NAMALWA (cell line): ENCODE measurements around the gene ADGRV1.
"Not testable (repeated sequence)": the region's sequence is repeated elsewhere in the genome, so short reads cannot be mapped to it uniquely, and the experiment has no call there.

Experiments
- DNase-seq: peaks from one replicate; pipeline ENCODE4 v3.0.0-alpha.2; 2015; ENCODE audit warnings: low spot score

The ADGRV1 gene

DNA sequence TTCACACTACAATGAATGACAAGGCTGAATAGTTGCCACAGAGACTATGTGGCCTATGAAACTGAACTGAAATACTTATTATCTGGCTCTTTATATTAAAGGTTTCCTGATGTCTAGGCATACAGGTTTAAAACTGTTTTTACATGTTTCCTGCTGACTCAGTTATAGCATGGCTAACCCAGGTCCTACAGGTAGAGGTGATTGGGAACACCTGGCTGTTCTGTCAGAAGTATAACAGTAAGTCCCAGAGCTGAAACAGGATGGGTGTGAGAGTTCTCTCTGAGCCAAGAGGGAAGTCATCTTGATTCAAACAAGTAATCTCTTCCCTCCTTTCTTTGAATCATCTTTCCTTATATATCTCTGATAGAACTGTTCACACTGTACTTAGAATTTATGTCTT, 4.9 kb upstream of the ADGRV1 start:
- DNase-seq = no peak

DNA sequence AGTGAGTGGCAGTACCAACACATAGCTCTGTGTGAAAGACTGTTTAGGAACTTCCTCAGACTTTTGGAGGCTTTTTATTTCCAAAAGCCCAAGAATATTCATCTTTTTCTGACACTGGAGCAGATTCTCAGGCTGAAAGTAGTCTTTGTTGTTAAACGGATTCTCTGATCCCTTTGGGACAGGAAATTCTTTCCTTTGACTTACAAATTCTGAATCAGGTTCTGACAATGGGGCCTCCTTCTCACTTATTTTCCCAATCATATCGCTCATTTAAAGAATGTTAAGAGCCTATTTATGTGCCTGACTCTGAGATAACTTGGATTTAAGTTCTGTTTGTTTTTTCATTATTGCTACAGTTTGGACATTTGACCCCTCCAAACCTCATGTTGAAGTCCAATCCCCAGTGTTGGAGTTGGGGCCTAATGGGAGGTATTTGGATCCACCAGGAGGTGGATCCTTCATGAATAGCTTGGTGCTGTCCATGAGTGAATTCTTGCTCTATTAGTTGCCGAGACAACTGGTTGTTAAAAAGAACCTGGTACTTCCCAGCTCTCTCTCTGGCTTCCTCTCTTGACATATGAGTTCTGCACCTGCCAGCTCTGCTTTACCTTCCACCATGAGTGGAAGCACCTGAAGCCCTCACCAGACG, 4.1 kb upstream of the ADGRV1 start:
- DNase-seq = no peak

DNA sequence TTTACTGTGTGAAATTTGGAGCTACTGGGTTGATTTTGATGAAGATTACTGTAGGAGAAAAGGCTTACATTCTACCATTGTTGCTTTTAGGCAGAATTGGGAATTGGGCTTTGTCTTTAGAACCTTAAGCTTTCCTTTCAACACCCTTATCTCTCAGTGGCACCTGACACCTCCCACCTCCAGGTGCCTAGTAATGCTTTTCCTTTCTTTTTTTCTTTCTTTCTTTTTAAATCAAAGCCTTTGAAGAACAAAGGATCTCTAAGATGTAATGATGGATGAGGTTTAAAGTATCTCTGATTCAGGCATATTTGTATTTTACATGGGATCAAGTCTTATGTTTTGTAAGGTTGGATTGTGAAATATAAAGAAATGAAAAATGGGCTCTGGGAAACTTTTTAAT, 2.9 kb upstream of the ADGRV1 start:
- DNase-seq = no peak

DNA sequence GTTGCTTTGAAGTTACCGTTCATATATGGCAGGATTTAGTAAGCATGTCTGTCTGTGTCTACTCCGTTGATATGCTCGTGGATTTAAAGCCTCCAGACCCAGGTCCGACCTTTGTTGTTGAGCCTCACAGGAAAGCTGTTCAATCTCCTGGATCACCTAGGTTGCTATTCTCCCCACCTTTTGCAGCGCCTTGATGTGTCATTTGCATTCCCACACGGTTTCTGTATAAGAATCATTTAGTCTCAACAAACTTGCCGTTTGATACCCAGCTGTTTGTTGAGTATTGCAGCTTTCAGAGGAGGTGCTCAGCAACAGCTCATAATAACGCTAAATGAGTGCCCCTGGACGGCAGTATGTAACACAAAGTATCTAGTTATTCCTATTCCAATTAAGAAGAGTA, 1.2 kb upstream of the ADGRV1 start:
- no peak for DNase-seq

DNA sequence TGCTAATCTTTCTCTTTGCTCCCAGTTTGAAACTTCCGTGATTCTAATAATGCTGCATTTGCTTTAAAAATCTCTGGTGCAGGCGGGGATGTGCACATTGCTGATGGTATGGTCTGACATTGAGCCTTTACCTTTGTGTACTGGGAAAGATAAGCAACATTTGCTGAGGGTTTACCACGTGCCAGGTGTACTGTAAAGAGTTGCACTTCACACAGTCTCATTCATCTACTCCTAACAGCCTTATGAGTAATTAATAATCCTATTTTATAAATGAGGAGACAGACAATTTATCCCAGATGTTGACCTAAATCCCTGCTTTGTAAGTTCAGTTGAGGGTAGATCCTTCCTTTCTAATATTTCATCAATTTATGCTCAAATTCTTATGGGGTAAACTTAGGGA, 726 bp upstream of the ADGRV1 start:
- DNase-seq = no peak

DNA sequence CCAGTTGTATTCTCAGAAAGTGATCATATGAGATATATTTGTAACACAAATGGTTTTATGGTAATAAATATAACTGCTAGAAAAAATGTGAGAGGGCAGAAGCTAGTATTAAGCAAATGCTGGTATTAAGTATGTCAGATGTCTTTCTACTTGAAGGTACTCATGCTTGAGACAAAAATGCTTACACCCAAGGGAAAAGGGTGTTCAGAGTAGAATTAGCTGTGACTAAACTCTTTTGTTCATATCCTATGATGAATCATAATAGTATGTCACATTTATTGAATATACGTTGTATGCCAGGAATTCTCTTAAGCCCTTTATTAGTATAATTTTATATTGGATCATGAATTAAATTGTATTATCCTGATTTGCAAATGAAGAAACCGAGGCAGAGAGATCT, 2.2 kb downstream of the ADGRV1 start:
- DNase-seq = no peak

DNA sequence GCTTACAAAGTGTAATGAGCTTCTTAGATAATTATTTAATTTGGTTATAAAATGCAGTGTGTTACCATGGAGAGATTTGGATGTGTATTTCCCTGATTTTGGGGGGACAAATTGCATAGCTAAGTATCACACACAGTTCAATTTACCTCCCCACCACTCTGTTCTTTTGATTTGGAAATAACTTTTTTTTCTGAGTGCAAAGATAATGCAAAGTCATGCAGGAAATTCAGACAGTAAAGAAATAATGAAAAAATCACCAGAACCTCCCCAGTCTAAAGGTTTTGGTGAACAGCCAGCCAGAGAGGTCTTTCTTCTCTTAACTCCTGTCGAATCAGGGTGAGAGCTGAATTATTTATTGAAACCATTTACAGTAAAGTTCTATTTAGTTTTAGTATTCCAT, 3.2 kb downstream of the ADGRV1 start:
- no peak for DNase-seq

DNA sequence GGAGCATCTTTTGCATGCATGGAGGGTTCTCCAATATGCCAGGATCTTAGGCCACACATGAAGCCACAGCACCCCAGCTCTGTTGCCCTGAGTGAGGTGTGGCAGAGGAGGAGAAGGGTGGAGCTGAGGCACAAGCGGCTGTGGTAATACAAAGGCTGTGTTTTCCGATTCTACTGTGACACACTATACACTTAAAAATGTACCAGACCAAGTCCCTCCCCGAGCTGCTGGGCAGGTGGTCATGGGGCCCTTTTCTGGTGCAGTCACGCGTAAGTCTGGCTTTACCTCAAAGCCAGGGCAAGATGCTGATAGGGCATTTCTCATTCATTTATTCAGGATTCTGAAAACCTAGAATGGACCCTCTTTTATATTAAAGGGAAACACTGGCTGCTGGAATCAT, 3.7 kb downstream of the ADGRV1 start:
- DNase-seq = no peak

DNA sequence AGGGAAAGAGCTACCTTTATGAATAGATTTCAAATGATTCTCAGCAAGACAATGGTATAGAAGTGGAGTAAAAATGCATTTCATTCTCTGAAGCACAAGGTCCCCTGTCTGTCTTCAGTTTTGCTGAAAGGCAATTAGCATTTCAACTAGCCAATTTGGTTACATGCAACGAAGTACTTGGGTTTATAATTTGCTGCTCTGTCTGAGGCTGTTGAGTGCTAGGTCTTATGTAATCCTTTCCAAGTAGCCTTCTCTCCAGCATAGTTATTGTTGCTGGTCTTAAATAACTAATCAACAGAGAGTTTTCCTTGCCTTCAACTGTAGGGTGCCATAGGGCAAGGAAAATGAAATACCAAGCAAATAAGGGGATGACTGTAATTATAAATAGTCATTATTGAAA, 4.5 kb downstream of the ADGRV1 start:
- DNase-seq = no peak

DNA sequence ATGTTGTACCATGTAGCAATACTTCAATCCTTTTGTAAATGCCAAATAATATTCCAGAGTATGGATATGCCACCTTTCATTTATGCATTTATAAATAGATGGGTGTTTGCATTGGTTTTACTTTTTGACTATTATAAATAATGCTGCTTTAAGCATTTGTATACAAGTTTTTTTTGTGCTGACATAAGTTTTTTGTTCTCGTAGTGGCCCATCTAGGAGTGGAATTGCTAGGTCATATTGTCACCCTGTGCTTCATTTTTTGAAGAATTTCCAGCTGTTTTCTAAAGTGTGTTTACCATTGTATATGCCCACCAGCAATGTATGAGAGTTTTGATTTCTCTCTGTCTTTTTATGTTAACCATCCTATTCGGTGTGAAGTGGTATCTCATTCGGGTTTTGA, 6.9 kb downstream of the ADGRV1 start:
- DNase-seq = no peak

DNA sequence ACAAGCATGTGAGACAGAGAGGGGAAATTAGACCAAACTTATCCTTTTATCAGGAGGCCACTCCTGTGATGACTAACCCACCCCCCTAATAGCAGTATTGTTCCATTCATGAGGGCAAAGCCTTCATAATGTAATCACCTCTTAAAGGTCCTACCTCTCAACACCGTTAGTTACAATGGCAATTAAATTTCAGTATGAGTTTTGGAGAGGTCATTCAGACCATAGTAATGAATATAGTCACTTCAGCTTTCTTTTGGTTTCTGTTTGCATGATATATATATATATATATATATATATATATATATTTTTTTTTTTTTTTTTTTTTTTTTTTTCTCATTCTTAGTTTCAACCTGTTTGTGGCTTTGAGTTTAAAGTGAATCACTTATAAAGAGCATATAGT, 10.5 kb downstream of the ADGRV1 start:
- no peak for DNase-seq

DNA sequence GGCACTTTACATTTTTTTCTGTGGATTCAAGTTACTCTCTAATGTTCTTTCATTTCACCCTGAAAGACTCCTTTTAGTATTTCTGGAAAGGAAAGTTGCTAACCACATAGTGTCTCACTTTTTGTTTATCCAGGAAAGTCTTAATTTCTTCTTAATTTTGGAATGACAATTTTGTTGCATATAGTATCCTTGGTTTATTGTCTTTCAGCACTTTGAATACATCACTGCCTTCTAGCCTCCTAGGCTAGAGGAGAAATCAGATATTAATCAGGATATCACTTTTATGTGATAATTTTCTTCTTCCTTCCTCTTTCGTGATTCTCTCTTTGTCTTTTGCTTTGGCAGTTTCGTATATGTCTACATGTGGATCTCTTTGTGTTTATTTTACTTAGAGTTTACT, 11.4 kb downstream of the ADGRV1 start:
- no peak for DNase-seq

DNA sequence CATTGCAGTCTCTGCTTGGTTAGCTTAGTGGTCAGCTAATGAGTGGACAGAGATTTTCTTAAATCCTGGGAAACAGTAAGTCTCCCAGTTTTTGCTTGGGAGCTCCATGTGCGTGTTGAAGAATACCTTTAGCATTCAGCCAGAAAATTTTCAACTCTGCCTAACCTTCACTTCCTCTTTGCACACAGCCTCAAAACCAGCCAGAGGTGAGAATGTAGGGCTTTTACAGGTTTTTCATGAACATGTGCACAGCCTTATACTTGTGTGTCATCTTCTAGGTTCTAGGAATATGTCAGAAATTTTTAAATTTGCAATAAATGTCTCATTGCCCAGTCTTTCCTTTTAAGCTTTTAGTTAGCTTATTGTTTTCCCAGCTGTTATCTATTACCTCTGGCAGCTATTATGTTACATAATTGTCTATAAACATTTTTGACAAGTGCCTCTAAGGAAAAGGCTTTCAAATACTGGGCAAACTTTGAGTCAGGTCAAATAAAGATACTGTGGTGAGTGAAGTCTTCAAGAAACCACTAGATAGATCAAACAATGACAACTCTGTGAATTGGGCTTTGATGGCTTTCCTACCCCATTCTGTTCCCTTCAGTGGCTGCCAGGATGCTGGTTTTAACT, 12.7 kb downstream of the ADGRV1 start:
- DNase-seq = no peak

DNA sequence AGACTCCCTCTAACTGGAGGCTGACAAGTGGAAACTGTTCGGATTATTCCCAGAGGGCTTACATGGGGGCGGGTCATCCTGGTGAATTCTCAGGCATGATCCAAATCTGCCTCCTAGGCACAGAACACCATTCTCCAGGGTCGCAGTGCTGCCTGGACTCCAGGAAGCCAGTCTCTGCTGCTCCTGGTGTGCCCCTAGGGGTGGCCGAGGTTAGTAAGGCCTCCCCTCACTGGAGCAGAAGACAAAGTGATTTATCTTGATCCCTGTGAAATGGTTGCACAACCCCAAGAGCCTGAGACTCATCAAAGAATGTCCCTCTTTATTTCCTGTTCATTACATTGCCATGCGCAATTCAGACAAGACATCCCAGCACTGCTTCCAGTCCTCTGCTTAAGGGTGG, 17.1 kb downstream of the ADGRV1 start:
- DNase-seq = no peak

DNA sequence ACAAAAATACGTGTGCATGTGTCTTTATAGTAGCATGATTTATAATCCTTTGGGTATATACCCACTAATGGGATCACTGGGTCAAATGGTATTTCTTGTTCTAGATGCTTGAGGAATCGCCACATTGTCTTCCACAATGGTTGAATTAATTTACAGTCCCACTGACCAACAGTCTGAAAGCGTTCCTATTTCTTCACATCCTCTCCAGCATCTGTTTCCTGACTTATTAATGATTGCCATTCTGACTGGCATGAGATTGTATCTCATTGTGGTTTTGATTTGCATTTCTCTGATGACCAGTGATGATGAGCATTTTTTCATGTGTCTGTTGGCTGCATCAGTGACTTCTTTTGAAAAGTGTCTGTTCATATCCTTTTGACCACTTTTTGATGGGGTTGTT, 18.0 kb downstream of the ADGRV1 start:
- not testable (repeated sequence) for DNase-seq

DNA sequence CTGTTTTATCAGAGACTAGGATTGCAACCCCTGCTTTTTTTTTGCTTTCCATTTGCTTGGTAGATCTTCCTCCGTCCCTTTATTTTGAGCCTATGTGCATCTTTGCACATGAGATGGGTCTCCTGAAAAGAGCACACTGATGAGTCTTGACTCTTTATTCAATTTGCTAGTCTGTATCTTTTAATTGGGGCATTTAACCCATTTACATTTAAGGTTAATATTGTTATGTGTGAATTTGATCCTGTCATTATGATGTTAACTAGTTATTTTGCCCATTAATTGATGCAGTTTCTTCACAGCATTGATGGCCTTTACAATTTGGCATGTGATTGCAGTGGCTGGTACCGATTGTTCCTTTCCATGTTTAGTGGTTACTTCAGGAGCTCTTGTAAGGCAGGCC, 21.3 kb downstream of the ADGRV1 start:
- not testable (repeated sequence) for DNase-seq

DNA sequence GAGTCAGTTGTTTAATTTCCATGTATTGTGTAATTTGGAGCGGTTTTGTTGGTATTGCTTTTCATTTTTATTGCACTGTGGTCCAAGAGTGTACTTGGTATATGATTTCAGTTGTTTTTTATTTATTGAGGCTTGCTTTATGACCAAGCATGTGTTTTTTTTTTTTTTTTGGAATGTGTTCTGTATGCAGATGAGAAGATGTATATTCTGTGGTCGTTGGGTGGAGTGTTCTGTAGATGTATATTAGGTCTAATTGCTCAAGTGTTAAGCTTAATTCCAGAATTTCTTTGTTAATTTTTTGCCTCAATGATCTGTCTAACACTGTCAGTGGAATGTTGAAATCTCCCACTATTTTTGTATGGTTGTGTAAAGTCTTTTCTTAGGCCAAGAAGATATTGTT, 23.4 kb downstream of the ADGRV1 start:
- no peak for DNase-seq

DNA sequence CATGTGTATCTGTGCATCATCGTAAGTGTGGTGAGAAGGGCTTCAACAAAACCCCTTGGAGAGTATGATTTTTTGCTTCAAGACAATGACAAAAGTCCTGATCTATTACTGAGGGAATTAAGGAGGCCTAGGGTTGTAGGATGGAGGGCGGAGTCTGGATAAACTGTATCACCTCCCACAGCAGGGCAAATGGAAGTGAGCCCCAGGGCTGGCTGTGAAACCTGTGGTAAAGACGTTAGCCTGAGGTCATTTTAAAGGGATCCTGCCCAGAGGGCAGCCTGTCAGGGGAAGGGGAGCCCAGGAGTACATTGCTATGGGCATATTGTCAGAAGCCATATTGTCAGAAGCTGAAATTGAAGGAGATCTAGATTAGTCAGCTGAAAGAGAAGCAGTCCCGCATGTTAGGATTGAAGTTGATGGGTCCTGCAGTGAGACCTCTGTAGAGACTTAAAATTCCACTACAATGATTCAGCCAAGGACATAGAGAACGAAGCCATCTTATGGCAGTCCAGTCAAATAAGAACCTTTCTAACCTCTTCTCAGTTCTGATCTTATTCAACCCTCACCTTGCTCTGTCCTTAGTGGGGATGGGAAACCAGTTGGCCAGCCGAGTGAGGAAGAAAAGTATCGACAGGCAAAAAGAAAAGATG, 26.9 kb downstream of the ADGRV1 start:
- DNase-seq = no peak

DNA sequence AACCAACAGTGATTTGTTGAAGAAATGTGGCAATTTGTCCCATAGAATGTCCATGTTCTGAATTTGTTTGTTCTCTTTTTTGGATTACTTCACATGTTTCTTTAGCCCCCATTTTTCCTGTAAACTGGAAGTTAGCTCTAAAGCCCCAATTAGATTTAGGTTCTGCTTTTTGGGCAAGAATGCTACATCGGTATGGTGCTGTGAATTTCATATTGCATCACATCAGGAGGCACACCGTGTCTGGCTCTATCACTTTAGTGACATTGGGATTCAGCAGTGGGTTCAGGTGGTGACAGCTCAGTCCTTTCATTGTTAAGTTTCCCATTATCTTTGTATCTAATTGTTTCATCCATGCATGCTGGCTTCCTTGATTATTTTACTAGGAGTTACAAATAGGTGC, 27.9 kb downstream of the ADGRV1 start:
- no peak for DNase-seq

DNA sequence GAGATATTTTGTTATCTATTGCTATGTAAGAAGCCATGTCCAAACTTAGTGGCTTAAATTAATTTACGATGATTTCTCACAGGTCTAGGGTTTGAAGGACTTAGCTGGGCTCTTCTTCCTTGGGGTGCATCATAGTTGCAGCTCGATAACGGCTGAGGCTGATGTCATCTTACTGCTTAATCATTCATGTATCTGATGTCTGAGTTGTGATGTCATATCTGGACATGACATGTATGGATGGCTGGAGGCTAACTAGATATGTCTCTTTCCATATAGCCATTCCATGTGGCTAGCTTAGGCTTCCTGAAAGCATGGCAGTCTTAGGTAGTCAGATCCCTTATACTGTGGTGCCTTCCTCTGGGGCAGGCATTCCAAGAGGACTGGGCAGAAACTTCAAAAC, 31.6 kb downstream of the ADGRV1 start:
- DNase-seq = no peak

DNA sequence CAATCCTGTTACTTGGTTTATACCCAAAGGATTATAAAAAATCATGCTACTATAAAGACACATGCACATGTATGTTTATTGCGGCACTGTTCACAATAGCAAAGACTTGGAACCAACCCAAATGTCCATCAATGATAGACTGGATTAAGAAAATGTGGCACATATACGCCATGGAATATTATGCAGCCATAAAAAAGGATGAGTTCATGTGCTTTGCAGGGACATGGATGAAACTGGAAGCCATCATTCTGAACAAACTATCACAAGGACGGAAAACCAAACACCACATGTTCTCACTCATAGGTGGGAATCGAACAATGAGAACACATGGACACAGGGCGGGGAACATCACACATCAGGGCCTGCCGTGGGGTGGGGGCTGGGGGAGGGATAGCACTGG, 34.5 kb downstream of the ADGRV1 start:
- not testable (repeated sequence) for DNase-seq

DNA sequence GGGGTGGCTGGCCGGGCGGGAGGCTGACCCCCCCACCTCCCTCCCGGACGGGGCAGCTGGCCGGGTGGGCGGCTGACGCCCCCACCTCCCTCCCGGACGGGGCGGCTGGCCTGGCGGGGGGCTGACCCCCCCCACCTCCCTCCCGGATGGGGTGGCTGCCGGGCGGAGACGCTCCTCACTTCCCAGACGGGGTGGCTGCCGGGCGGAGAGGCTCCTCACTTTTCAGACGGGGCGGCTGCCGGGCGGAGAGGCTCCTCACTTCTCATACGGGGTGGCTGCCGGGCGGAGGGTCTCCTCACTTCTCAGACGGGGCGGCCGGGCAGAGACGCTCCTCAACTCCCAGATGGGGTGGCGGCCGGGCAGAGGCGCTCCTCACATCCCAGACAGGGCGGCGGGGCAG, 37.2 kb downstream of the ADGRV1 start:
- DNase-seq = not testable (repeated sequence)

DNA sequence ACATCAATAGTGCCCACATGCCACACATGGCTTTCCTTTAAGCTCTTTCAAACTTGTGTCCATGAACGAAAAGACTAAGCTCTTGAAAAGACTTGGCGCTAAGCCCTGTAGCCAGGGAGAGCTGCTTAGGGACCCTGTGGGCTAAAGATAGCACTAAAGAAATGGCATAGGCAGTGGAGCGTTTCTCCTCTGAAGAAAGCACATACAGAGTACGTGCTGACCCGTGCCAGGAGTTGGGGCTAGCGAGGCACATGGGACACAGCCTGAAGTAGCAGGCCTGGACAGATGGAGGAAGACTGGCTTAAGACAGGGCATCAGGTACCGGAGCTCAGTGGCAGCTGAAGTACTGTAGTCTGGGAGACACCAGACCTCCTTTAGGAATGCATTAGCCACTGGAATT, 39.7 kb downstream of the ADGRV1 start:
- no peak for DNase-seq

DNA sequence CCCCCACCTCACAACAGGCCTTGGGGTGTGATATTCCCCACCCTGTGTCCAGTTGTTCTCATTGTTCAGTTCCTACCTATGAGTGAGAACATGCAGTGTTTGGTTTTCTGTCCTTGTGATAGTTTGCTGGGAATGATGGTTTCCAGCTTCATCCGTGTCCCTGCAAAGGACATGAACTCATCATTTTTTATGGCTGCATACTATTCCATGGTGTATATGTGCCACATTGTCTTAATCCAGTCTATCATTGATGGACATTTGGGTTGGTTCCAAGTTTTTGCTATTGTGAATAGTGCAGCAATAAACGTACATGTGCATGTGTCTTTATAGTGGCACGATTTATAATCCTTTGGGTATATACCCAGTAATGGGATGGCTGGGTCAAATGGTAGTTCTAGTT, 41.7 kb downstream of the ADGRV1 start:
- DNase-seq = not testable (repeated sequence)
